Measurements from ENCODE around the gene SLC39A11.

Gene SLC39A11

GRCh38 chr17:72850410-72851118 lies 241.9 kb downstream of the SLC39A11 start:
- no peaks in the 10 kb centered on the region for H4K20me1 ChIP-seq (ENCODE audit: insufficient read depth, low read length)
- H3K4me1 ChIP-seq (ENCODE audit: low read length): no peaks in the 10 kb centered on the region
- H3K9ac ChIP-seq (ENCODE audit: low read length): no peak overlapping the region
- H3K4me2 ChIP-seq (ENCODE audit: low read length): no peak overlapping the region
- no peaks in the 10 kb centered on the region for H3K36me3 ChIP-seq (replicated peaks; ENCODE audit: low read depth, low read length)
- H3K9me3 ChIP-seq (ENCODE audit: insufficient read depth, low read length): no peaks in the 10 kb centered on the region
- H3K79me2 ChIP-seq (ENCODE audit: low read length): no peaks in the 10 kb centered on the region
- H2AFZ ChIP-seq (ENCODE audit: low read depth, low read length): no peak overlapping the region
- no peak overlapping the region for H3K27ac ChIP-seq (ENCODE audit: low read length)
- H3K27me3 ChIP-seq (ENCODE audit: low read depth, low read length): no peaks in the 10 kb centered on the region
- H3K4me3 ChIP-seq (ENCODE audit: low read length): no peak overlapping the region
- no peak for TF ChIP-seq EZH2phosphoT487 (IDR thresholded peaks at IDR 0.05; ENCODE audit: low read depth)

GRCh38 chr17:72846399-72846798 lies 246.1 kb downstream of the SLC39A11 start:
- Histone ChIP-seq H4K20me1 (ENCODE audit: insufficient read depth, low read length) (no peaks in the 10 kb centered on the region), H3K79me2 (ENCODE audit: low read length) (no peaks in the 10 kb centered on the region), H2AFZ (ENCODE audit: low read depth, low read length) (no peak overlapping the region), H3K4me2 (ENCODE audit: low read length) (no peak overlapping the region), H3K27me3 (ENCODE audit: low read depth, low read length) (no peaks in the 10 kb centered on the region), H3K9ac (ENCODE audit: low read length) (no peak overlapping the region), H3K36me3 (replicated peaks; ENCODE audit: low read depth, low read length) (no peaks in the 10 kb centered on the region), H3K4me1 (ENCODE audit: low read length) (no peaks in the 10 kb centered on the region), H3K9me3 (ENCODE audit: insufficient read depth, low read length) (no peaks in the 10 kb centered on the region), H3K4me3 (ENCODE audit: low read length) (no peak overlapping the region), H3K27ac (ENCODE audit: low read length) (no peak overlapping the region)
- TF ChIP-seq CTCF (IDR thresholded peaks at IDR 0.05; ENCODE audit: low read depth, low read length) (no peak), EZH2phosphoT487 (IDR thresholded peaks at IDR 0.05; ENCODE audit: low read depth) (no peak)

GRCh38 chr17:72843591-72843990 lies 248.9 kb downstream of the SLC39A11 start:
- Histone ChIP-seq H2AFZ (ENCODE audit: low read depth, low read length) (no peak overlapping the region), H3K4me2 (ENCODE audit: low read length) (no peak overlapping the region), H3K4me1 (ENCODE audit: low read length) (no peaks in the 10 kb centered on the region), H3K9me3 (ENCODE audit: insufficient read depth, low read length) (no peaks in the 10 kb centered on the region), H3K36me3 (replicated peaks; ENCODE audit: low read depth, low read length) (peaks cover 9% of the 10 kb centered on the region), H3K27me3 (ENCODE audit: low read depth, low read length) (no peaks in the 10 kb centered on the region), H3K4me3 (ENCODE audit: low read length) (no peak overlapping the region), H3K79me2 (ENCODE audit: low read length) (no peaks in the 10 kb centered on the region), H4K20me1 (ENCODE audit: insufficient read depth, low read length) (no peaks in the 10 kb centered on the region), H3K9ac (ENCODE audit: low read length) (no peak overlapping the region), H3K27ac (ENCODE audit: low read length) (no peak overlapping the region)
- TF ChIP-seq CTCF (IDR thresholded peaks at IDR 0.05; ENCODE audit: low read depth, low read length) (no peak), EZH2phosphoT487 (IDR thresholded peaks at IDR 0.05; ENCODE audit: low read depth) (no peak)

GRCh38 chr17:72840019-72840418 lies 252.5 kb downstream of the SLC39A11 start:
- H2AFZ ChIP-seq (ENCODE audit: low read depth, low read length): no peak overlapping the region
- H3K4me1 ChIP-seq (ENCODE audit: low read length): no peaks in the 10 kb centered on the region
- H3K36me3 ChIP-seq (replicated peaks; ENCODE audit: low read depth, low read length): peaks cover 11% of the 10 kb centered on the region
- no peaks in the 10 kb centered on the region for H3K79me2 ChIP-seq (ENCODE audit: low read length)
- no peak overlapping the region for H3K9ac ChIP-seq (ENCODE audit: low read length)
- no peaks in the 10 kb centered on the region for H3K9me3 ChIP-seq (ENCODE audit: insufficient read depth, low read length)
- no peak overlapping the region for H3K4me2 ChIP-seq (ENCODE audit: low read length)
- no peaks in the 10 kb centered on the region for H4K20me1 ChIP-seq (ENCODE audit: insufficient read depth, low read length)
- H3K27ac ChIP-seq (ENCODE audit: low read length): no peak overlapping the region
- no peaks in the 10 kb centered on the region for H3K27me3 ChIP-seq (ENCODE audit: low read depth, low read length)
- TF ChIP-seq CTCF (IDR thresholded peaks at IDR 0.05; ENCODE audit: low read depth, low read length): no peak
- no peak for TF ChIP-seq EZH2phosphoT487 (IDR thresholded peaks at IDR 0.05; ENCODE audit: low read depth)
- no peak overlapping the region for H3K4me3 ChIP-seq (ENCODE audit: low read length)

Measured in OCI-LY3 (cell line).